MM.1S (cell line): ENCODE data around the gene ARHGAP44.

Source experiments
- DNase-seq: peaks from one replicate; pipeline ENCODE4 v3.0.0-alpha.2; 2015
- H2AFZ ChIP-seq: fragments of 300-600 bp; sonication (generic); 2 replicates; pipeline ENCODE4 v1.6.0; 2016; ENCODE audit warnings: antibody characterized with exemption, low read length
- H3F3A ChIP-seq: fragments of 300-600 bp; sonication (generic); 2 replicates; pipeline ENCODE4 v1.6.1; 2016; ENCODE audit warnings: mild to moderate bottlenecking, antibody characterized with exemption, low read length, moderate library complexity, mixed read lengths; ENCODE audit not compliant: insufficient read depth
- H3K27ac ChIP-seq: fragments of 300-600 bp; sonication (generic); 2 replicates; pipeline ENCODE4 v1.5.1; 2016; ENCODE audit warnings: mild to moderate bottlenecking, low read length
- H3K27me3 ChIP-seq: fragments of 300-600 bp; sonication (generic); replicated peaks from 2 replicates; pipeline ENCODE4 v1.6.0; 2016; ENCODE audit warnings: low read length; ENCODE audit not compliant: insufficient read depth
- H3K36me3 ChIP-seq: fragments of 300-600 bp; sonication (generic); replicated peaks from 2 replicates; pipeline ENCODE4 v1.6.1; 2016; ENCODE audit warnings: mild to moderate bottlenecking, low read length, mixed read lengths; ENCODE audit not compliant: insufficient read depth
- H3K4me1 ChIP-seq: fragments of 300-600 bp; sonication (generic); 2 replicates; pipeline ENCODE4 v1.6.1; 2016; ENCODE audit warnings: low read length, mixed read lengths
- H3K4me2 ChIP-seq: fragments of 300-600 bp; sonication (generic); 2 replicates; pipeline ENCODE4 v1.6.0; 2016; ENCODE audit warnings: low read depth, low read length
- H3K4me3 ChIP-seq: fragments of 300-600 bp; sonication (generic); 2 replicates; pipeline ENCODE4 v1.5.1; 2016; ENCODE audit warnings: low read length, mixed read lengths
- H3K79me2 ChIP-seq: fragments of 300-600 bp; sonication (generic); 2 replicates; pipeline ENCODE4 v1.6.1; 2016; ENCODE audit warnings: mixed run types, low read length, mixed read lengths
- H3K9ac ChIP-seq: fragments of 300-600 bp; sonication (generic); 2 replicates; pipeline ENCODE4 v1.6.1; 2016; ENCODE audit warnings: low read length, mixed read lengths
- H3K9me2 ChIP-seq: fragments of 300-600 bp; sonication (generic); replicated peaks from 2 replicates; pipeline ENCODE4 v1.6.1; 2016; ENCODE audit warnings: mild to moderate bottlenecking, low read length, mixed read lengths; ENCODE audit not compliant: insufficient read depth
- H3K9me3 ChIP-seq: fragments of 300-600 bp; sonication (generic); replicated peaks from 2 replicates; pipeline ENCODE4 v1.6.1; 2016; ENCODE audit warnings: mild to moderate bottlenecking, low read length, mixed read lengths; ENCODE audit not compliant: insufficient read depth
- H4K20me1 ChIP-seq: fragments of 300-600 bp; sonication (generic); 2 replicates; pipeline ENCODE4 v1.6.1; 2016; ENCODE audit warnings: mild to moderate bottlenecking, low read length, moderate library complexity, mixed read lengths; ENCODE audit not compliant: insufficient read depth
- EZH2 ChIP-seq: fragments of 300-600 bp; sonication (generic); optimal IDR thresholded peaks from 2 replicates; pipeline ENCODE3; 2017; ENCODE audit warnings: low read depth, mild to moderate bottlenecking, antibody characterized with exemption, low read length, mixed read lengths
- EZH2phosphoT487 ChIP-seq: fragments of 300-600 bp; sonication (generic); IDR thresholded peaks from 2 replicates; pipeline ENCODE4 v1.6.1; 2018; ENCODE audit warnings: antibody characterized with exemption, low read length
- TF ChIP-seq, protein P1 (sequence below): fragments of 300-600 bp; sonication (generic); IDR thresholded peaks from 2 replicates; pipeline ENCODE4 v1.5.1; 2016; ENCODE audit warnings: antibody characterized with exemption, low read length, mixed read lengths

Gene ARHGAP44

DNA sequence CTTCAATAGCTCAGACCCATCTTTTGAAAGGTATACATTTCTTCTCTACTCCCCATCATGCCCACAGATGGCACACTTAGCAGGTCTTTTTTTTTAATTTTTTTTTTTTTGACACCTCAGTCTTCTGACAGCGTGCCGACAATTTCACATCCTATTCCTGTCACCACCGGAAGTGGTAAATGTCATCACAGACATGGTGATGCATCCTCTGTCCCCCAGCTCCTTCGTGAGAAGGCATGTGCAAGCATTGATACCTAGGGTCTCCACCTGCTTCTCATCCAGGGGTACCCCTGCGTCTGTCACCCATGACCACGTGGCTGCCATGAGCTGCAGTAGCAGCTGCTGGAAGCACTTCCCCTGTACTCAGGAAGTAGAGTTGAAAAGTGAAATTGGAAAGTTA lies 192.9 kb downstream of the ARHGAP44 start:
- no peak for TF ChIP-seq EZH2phosphoT487
- TF ChIP-seq, protein P1, sequence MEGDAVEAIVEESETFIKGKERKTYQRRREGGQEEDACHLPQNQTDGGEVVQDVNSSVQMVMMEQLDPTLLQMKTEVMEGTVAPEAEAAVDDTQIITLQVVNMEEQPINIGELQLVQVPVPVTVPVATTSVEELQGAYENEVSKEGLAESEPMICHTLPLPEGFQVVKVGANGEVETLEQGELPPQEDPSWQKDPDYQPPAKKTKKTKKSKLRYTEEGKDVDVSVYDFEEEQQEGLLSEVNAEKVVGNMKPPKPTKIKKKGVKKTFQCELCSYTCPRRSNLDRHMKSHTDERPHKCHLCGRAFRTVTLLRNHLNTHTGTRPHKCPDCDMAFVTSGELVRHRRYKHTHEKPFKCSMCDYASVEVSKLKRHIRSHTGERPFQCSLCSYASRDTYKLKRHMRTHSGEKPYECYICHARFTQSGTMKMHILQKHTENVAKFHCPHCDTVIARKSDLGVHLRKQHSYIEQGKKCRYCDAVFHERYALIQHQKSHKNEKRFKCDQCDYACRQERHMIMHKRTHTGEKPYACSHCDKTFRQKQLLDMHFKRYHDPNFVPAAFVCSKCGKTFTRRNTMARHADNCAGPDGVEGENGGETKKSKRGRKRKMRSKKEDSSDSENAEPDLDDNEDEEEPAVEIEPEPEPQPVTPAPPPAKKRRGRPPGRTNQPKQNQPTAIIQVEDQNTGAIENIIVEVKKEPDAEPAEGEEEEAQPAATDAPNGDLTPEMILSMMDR = no peak
- TF ChIP-seq EZH2 = no peak
- H3K27ac ChIP-seq = no peak overlapping the region
- DNase-seq = peak; percentile 10
- no peaks in the 10 kb centered on the region for H3F3A ChIP-seq
- no peak overlapping the region for H2AFZ ChIP-seq
- no peaks in the 10 kb centered on the region for H3K27me3 ChIP-seq
- H3K4me2 ChIP-seq = no peak overlapping the region
- H3K4me3 ChIP-seq = no peak overlapping the region
- H3K9ac ChIP-seq = no peak overlapping the region
- no peaks in the 10 kb centered on the region for H3K9me3 ChIP-seq
- no peaks in the 10 kb centered on the region for H4K20me1 ChIP-seq
- H3K4me1 ChIP-seq = no peaks in the 10 kb centered on the region
- H3K79me2 ChIP-seq = no peaks in the 10 kb centered on the region
- H3K36me3 ChIP-seq = no peaks in the 10 kb centered on the region
- H3K9me2 ChIP-seq = no peaks in the 10 kb centered on the region

DNA sequence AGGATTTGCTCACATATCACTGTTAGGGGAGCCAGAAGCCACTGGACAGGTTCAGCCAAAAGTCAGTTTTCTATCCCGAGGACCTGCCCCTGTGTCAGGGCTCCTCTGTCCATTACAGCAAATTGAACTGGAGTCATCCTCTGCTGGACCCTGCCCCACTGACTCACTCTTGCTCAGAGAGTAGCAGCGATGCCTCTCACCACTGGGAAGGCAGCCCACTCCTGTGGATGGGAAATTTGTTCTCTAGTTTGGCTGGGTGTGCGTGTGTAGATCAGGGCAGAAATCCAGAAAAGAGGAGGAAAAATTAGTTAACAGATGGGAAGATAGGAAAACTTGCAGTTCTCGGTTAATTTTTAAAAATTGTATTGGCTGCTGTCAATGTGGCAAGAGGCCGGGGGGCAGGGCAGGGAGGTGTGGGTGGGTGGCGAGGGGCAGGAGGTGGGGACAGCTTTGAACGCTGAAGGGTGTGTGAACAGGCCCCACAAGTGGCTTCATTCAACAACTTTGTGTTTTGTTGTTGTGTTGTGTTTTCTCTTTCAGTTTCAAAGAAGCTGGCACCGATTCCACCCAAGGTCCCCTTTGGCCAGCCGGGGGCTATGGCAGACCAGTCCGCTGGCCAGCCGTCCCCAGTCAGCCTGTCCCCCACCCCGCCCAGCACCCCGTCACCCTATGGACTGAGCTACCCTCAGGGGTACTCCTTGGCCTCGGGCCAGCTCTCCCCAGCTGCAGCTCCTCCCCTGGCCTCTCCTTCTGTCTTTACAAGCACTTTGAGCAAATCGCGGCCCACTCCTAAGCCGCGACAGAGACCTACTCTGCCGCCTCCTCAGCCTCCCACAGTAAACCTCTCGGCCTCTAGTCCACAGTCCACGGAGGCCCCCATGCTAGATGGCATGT lies 194.9 kb downstream of the ARHGAP44 start:
- Histone ChIP-seq H3K4me1 (no peaks in the 10 kb centered on the region), H3K36me3 (no peaks in the 10 kb centered on the region), H2AFZ (no peak overlapping the region), H3K9me2 (no peaks in the 10 kb centered on the region), H3K27me3 (no peaks in the 10 kb centered on the region), H3K79me2 (no peaks in the 10 kb centered on the region), H3F3A (no peaks in the 10 kb centered on the region), H3K4me2 (no peak overlapping the region), H3K27ac (no peak overlapping the region), H3K9me3 (no peaks in the 10 kb centered on the region), H4K20me1 (no peaks in the 10 kb centered on the region), H3K4me3 (no peak overlapping the region), H3K9ac (no peak overlapping the region)
- DNase-seq = no peak
- no peak for TF ChIP-seq EZH2phosphoT487
- TF ChIP-seq EZH2 = no peak
- TF ChIP-seq, protein P1 = no peak

DNA sequence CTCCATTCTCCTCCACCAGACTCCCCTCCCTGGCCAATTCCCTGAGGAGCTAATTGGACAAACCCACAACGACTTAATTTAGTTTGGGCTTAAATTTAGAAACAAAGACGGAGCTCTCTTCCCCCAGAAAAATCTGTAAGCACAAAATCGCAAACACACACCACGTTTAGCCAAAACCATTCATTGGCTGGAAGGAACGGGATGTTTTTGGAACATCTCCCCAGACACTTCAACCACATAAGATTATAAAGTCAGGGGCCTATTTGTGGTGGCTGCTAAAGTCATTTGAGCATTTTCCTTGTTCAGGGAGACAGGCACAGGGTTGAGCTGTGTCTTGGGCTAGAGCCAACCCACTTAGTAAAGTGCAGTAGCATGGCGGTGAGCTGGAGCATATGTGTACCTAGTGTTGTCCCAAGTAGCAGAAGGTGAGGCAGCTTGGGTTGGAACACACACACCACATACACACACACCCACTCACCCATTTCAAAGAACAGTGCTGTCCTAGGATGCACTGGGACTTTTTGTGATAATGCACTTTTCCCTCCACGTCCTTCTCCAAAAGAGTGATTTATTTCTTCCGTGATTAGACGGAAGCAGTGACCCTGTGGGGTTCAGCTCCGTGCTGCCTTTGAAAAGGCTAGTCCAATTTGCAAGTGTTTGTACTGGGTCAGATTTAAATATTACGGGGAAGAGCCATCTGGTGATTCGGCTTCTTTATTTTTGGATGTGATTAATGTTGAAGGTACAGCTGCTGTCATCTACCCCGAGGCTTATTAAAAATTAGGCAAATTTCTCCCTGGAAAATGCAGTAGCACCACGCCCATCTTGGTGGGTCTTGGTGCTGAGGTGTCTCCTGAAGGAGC lies 196.4 kb downstream of the ARHGAP44 start:
- Histone ChIP-seq H3K9me2 (no peaks in the 10 kb centered on the region), H3F3A (no peaks in the 10 kb centered on the region), H3K27ac (no peak overlapping the region), H3K4me1 (no peaks in the 10 kb centered on the region), H3K27me3 (no peaks in the 10 kb centered on the region), H3K4me2 (no peak overlapping the region), H4K20me1 (no peaks in the 10 kb centered on the region), H3K4me3 (no peak overlapping the region), H3K9me3 (no peaks in the 10 kb centered on the region), H2AFZ (no peak overlapping the region), H3K36me3 (no peaks in the 10 kb centered on the region), H3K9ac (no peak overlapping the region), H3K79me2 (no peaks in the 10 kb centered on the region)
- TF ChIP-seq, protein P1 = no peak
- TF ChIP-seq EZH2 (no peak), EZH2phosphoT487 (no peak)
- DNase-seq = no peak
